Spleen (tissue), 11 donors: ENCODE results near the gene FAM171A2. TPM values are rescaled to one million over a fixed set of nuclear protein-coding genes. Genes with fewer than 3 reads are reported as not detected.

Experiments used
- DNase-seq: peaks from one replicate; pipeline ENCODE4 v3.0.0-alpha.2; 2020
- H3K27ac ChIP-seq, 8 donors: fragments of 200-600 bp; sonication (generic) in 7 of 8; 1 replicate in 4 of 8; 2 replicates in 4 of 8; pipeline versions ENCODE4 v1.5.0 to v1.8.0; 2016 to 2021; ENCODE audit warnings: inconsistent platforms in 4 of 8, mild to moderate bottlenecking in 4 of 8, moderate library complexity in 1 of 8
- H3K27me3 ChIP-seq, 7 donors: fragments of 200-600 bp; sonication (generic) in 6 of 7; replicated peaks in 1 of 7; 1 replicate in 4 of 7; 2 replicates in 3 of 7; pipeline versions ENCODE4 v1.5.0 to v1.8.0; 2016 to 2021; ENCODE audit warnings: inconsistent platforms in 3 of 7, mild to moderate bottlenecking in 1 of 7
- H3K36me3 ChIP-seq, 6 donors: fragments of 200-600 bp; sonication (generic) in 5 of 6; 1 replicate in 4 of 6; 2 replicates in 2 of 6; pipeline versions ENCODE4 v1.5.0 to v1.8.0; 2016 to 2021; ENCODE audit warnings: inconsistent platforms in 2 of 6
- H3K4me1 ChIP-seq, 6 donors: fragments of 200-600 bp; sonication (generic) in 5 of 6; 1 replicate in 3 of 6; 2 replicates in 3 of 6; pipeline versions ENCODE4 v1.5.0 to v1.8.0; 2016 to 2021; ENCODE audit warnings: inconsistent platforms in 3 of 6
- H3K4me3 ChIP-seq, 8 donors: fragments of 200-600 bp; sonication (generic) in 7 of 8; 1 replicate in 4 of 8; 2 replicates in 4 of 8; pipeline versions ENCODE4 v1.5.0 to v1.8.0; 2016 to 2021; ENCODE audit warnings: inconsistent platforms in 4 of 8, mild to moderate bottlenecking in 4 of 8, moderate library complexity in 2 of 8
- H3K9me3 ChIP-seq, 8 donors: fragments of 200-600 bp; sonication (generic) in 7 of 8; 1 replicate in 4 of 8; 2 replicates in 4 of 8; pipeline versions ENCODE4 v1.5.0 to v1.8.0; 2016 to 2021; ENCODE audit warnings: inconsistent platforms in 4 of 8
- CTCF ChIP-seq, 11 experiments: fragments of 200-600 bp in 7 of 11; fragments of 450-650 bp in 4 of 11; sonication (generic) in 4 of 11; IDR thresholded peaks in 8 of 11; conservative IDR thresholded peaks in 3 of 11; 1 replicate in 7 of 11; 2 replicates in 4 of 11; pipeline versions ENCODE4 v1.4.0 to v1.8.0; 2016 to 2021; ENCODE audit warnings: antibody characterized with exemption in 11 of 11, inconsistent platforms in 4 of 11, mild to moderate bottlenecking in 1 of 11
- POLR2A ChIP-seq, 3 donors: fragments of 450-650 bp; IDR thresholded peaks; one replicate each; pipeline ENCODE4 v1.5.1; 2017; ENCODE audit warnings: antibody characterized with exemption in 3 of 3, mild to moderate bottlenecking in 1 of 3
- POLR2AphosphoS5 ChIP-seq, 3 donors: sonication (generic); formaldehyde crosslinking; IDR thresholded peaks; one replicate each; pipeline ENCODE4 v1.5.1; 2017; ENCODE audit warnings: antibody characterized with exemption in 3 of 3
- WGBS, 5 donors: extraction: QIAGEN DNeasy Blood & Tissue Kit in 3 of 5; methylation state at CpG; one replicate each; pipeline versions ENCODE4 v1.1.5 to v1.1.7; 2013 to 2018; 5-methylcytosine and 5-hydroxymethylcytosine counted together
- intact Hi-C: fragments of 100-400 bp; cut with DNase I; formaldehyde crosslinking; loops from one replicate; pipeline ENCODE4 v1.15.0; 2023; ENCODE audit warnings: low total_unique reads
- polyA plus RNA-seq, 3 donors: library from polyadenylated mRNA; stranded (reverse); fragments of 200-250 nt; gene quantifications; one replicate each; pipeline ENCODE4 v1.2.1, GENCODE V29; 2013
- total RNA-seq, 7 donors: library from RNA; depleted of rRNA in 3 of 7; stranded (reverse); fragments of >200 nt in 3 of 7; fragmentation: NEBNext Ultra II Directional in 4 of 7; extraction: Animal tissue kit (Norgen Biotek cat#: 25700) in 4 of 7; gene quantifications; one replicate each; pipeline versions ENCODE4 v1.1.0 to v1.2.1, GENCODE V29; 2016 to 2021
- donor health status: healthy with polysubstance abuse.
- donor health status: DM: no; HTN: no; CAD: no; lungs with moderate emphysema.
- donor health status: DM: no; HTN: no; CAD: no.
- donor health status: Bipolar disorder and iron deficiency.
- donor health status: healthy.
- donor health status: DM: no; HTN: no; CAD: no.
- donor health status: DM: yes; HTN: yes; CAD: no.

The FAM171A2 gene
- total and polyA plus RNA-seq, 10 donors = 0.11 to 2.5 (median 0.67) TPM

- H3K27me3 ChIP-seq = peaks cover 0 to 51% (median 33%) of the 10 kb centered on the region in 7 donors
- H3K36me3 ChIP-seq = peaks cover 0 to 41% (median 34%) of the 10 kb centered on the region in 6 donors
- peaks cover 4 to 54% (median 28%) of the 10 kb centered on the region in 6 donors for H3K4me1 ChIP-seq
- intact Hi-C loops = no loop called here
- no peak for TF ChIP-seq CTCF (IDR thresholded peaks at IDR 0.05 in 8 of 11, conservative IDR thresholded peaks at IDR 0.05 in 3 of 11)
- peak in 2 of 3 donors; percentile 46 to 61 for TF ChIP-seq POLR2AphosphoS5 (IDR thresholded peaks at IDR 0.05)
- no peak overlapping the region for H3K27ac ChIP-seq
- H3K4me3 ChIP-seq = no peak overlapping the region
- no peaks in the 10 kb centered on the region for H3K9me3 ChIP-seq
- DNase-seq = no peak
- 78 to 86% (median 84%) methylated on average over 11 to 15 of the region's 15 CpGs for WGBS, 5 donors
These were observed 45.4 kb downstream of the FAM171A2 start for GRCh38 chr17:44318077-44318892.

- peaks cover 0 to 58% (median 33%) of the 10 kb centered on the region in 7 donors for H3K27me3 ChIP-seq
- no peak overlapping the region for H3K4me3 ChIP-seq
- DNase-seq = no peak
- peaks cover 4 to 47% (median 21%) of the 10 kb centered on the region in 6 donors for H3K4me1 ChIP-seq
- no peaks in the 10 kb centered on the region for H3K9me3 ChIP-seq
- WGBS, 5 donors = 89 to 96% (median 90%) methylated on average over 6 of the region's 6 CpGs
- intact Hi-C loops = no loop called here
- no peak overlapping the region for H3K27ac ChIP-seq
- peaks cover 0 to 39% (median 34%) of the 10 kb centered on the region in 6 donors for H3K36me3 ChIP-seq
- no peak for TF ChIP-seq CTCF (IDR thresholded peaks at IDR 0.05 in 8 of 11, conservative IDR thresholded peaks at IDR 0.05 in 3 of 11)
- TF ChIP-seq POLR2AphosphoS5 (IDR thresholded peaks at IDR 0.05) = no peak
- no peak for TF ChIP-seq POLR2A (IDR thresholded peaks at IDR 0.05)
These were observed 46.1 kb downstream of the FAM171A2 start for GRCh38 chr17:44317545-44317944.

- H3K27me3 ChIP-seq = peaks cover 0 to 68% (median 33%) of the 10 kb centered on the region in 7 donors
- intact Hi-C loops = no loop called here
- peak overlapping the region in 3 of 8 donors; percentile 29 to 67 (median 31) for H3K4me3 ChIP-seq
- WGBS, 5 donors = 7 to 9% (median 9%) methylated on average over 38 of the region's 38 CpGs
- H3K36me3 ChIP-seq = peaks cover 0 to 24% (median 20%) of the 10 kb centered on the region in 6 donors
- peaks cover 4 to 34% (median 19%) of the 10 kb centered on the region in 6 donors for H3K4me1 ChIP-seq
- TF ChIP-seq POLR2A (IDR thresholded peaks at IDR 0.05) (no peak), POLR2AphosphoS5 (IDR thresholded peaks at IDR 0.05) (peak in 2 of 3 donors; percentile 10 to 57), CTCF (IDR thresholded peaks at IDR 0.05 in 8 of 11, conservative IDR thresholded peaks at IDR 0.05 in 3 of 11) (no peak)
- no peaks in the 10 kb centered on the region for H3K9me3 ChIP-seq
- DNase-seq = no peak
- no peak overlapping the region for H3K27ac ChIP-seq
These were observed 47.6 kb downstream of the FAM171A2 start for GRCh38 chr17:44315760-44316731.
